ENCODE data around the gene PLCH2.

The PLCH2 gene

GRCh38 chr1:2476061-2476999, at the start of gene PLCH2:
Gene PLCH2 (plus strand): TSS chr1:2476289. CDS start chr1:2476589, 300 bp downstream.
- DNase-seq = no peak

- no peak for DNase-seq
Observed at GRCh38 chr1:2426540-2426939, 49.5 kb upstream of the PLCH2 start.

- DNase-seq = no peak
Observed at GRCh38 chr1:2427051-2427450, 49.0 kb upstream of the PLCH2 start.

- DNase-seq = no peak
Observed at GRCh38 chr1:2427976-2428375, 48.1 kb upstream of the PLCH2 start.

- DNase-seq = no peak
Observed at GRCh38 chr1:2428490-2428889, 47.6 kb upstream of the PLCH2 start.

GRCh38 chr1:2429780-2430591, 46.1 kb upstream of the PLCH2 start:
- no peak for DNase-seq

GRCh38 chr1:2430592-2430973, 45.5 kb upstream of the PLCH2 start:
- DNase-seq = no peak

GRCh38 chr1:2431103-2431502, 45.0 kb upstream of the PLCH2 start:
- no peak for DNase-seq

- DNase-seq = no peak
Observed at GRCh38 chr1:2431518-2431917, 44.6 kb upstream of the PLCH2 start.

- DNase-seq = no peak
Observed at GRCh38 chr1:2432441-2432844, 43.6 kb upstream of the PLCH2 start.

- no peak for DNase-seq
Observed at GRCh38 chr1:2433196-2433595, 42.9 kb upstream of the PLCH2 start.

- DNase-seq = no peak
Observed at GRCh38 chr1:2433936-2434655, 42.0 kb upstream of the PLCH2 start.

GRCh38 chr1:2435091-2435490, 41.0 kb upstream of the PLCH2 start:
- DNase-seq = no peak

GRCh38 chr1:2435746-2436355, 40.2 kb upstream of the PLCH2 start:
- DNase-seq = no peak

GRCh38 chr1:2436876-2437275, 39.2 kb upstream of the PLCH2 start:
- no peak for DNase-seq

GRCh38 chr1:2437617-2438016, 38.5 kb upstream of the PLCH2 start:
- no peak for DNase-seq

GRCh38 chr1:2438038-2438437, 38.1 kb upstream of the PLCH2 start:
- no peak for DNase-seq

- DNase-seq = no peak
Observed at GRCh38 chr1:2438641-2439040, 37.4 kb upstream of the PLCH2 start.

- no peak for DNase-seq
Observed at GRCh38 chr1:2439369-2439768, 36.7 kb upstream of the PLCH2 start.

- peak; percentile 29 for DNase-seq
Observed at GRCh38 chr1:2440346-2440745, 35.7 kb upstream of the PLCH2 start.

GRCh38 chr1:2441746-2442145, 34.3 kb upstream of the PLCH2 start:
- no peak for DNase-seq

GRCh38 chr1:2442661-2443060, 33.4 kb upstream of the PLCH2 start:
- DNase-seq = no peak

All from activated T-cell treated with anti-CD3 and anti-CD28 coated beads, Interleukin-2, amount 50 U/mL, for 1 hour (primary cell).